Endothelial cell of umbilical vein (primary cell): ENCODE results near the gene ACAP1. TPM values are rescaled to one million over a fixed set of nuclear protein-coding genes. Genes with fewer than 3 reads are reported as not detected.

ENCODE experiments used
- BruUV-seq: library from RNA; stranded (reverse); fragments of 400-500 nt; replicated peaks from 2 replicates; lab custom pipeline; 2021; lab: Mats Ljungman, UMichigan
- CTCF ChIA-PET: fragments of 300-600, 350-600 bp; sonication (Branson Sonifier 250); formaldehyde crosslinking; loops from one replicate; lab custom pipeline; 2021; ENCODE audit warnings: antibody characterized with exemption, inconsistent platforms; lab: Charles Lee
- POLR2A ChIA-PET: fragments of 300-600, 350-600 bp; sonication (Branson Sonifier 250); formaldehyde crosslinking; loops from one replicate; lab custom pipeline; 2021; ENCODE audit warnings: antibody characterized with exemption, inconsistent platforms; lab: Charles Lee
- DNase-seq: peaks from one replicate; pipeline ENCODE4 v3.0.0-alpha.2; 2011; ENCODE audit warnings: low read depth, low spot score
- FAIRE-seq: peaks from 2 replicates; lab custom pipeline; 2011; peaks lifted over from hg19 to GRCh38; lab: Jason Lieb, UNC
- H2AFZ ChIP-seq: 2 replicates; pipeline ENCODE4 v1.6.0; 2012; ENCODE audit warnings: low read depth, low read length, control low read depth, inconsistent platforms
- H3K27ac ChIP-seq: 2 replicates; pipeline ENCODE4 v1.5.1; 2011; ENCODE audit warnings: low read depth, mild to moderate bottlenecking, control low read depth, low read length, moderate library complexity; ENCODE audit not compliant: insufficient read depth
- H3K27me3 ChIP-seq, 2 experiments: 2 replicates each; pipeline versions ENCODE4 v1.6.0 to v1.6.1; 2011; ENCODE audit warnings: low read length in 2 of 2, mixed read lengths in 1 of 2; ENCODE audit not compliant: control insufficient read depth in 2 of 2, insufficient read depth in 2 of 2
- H3K36me3 ChIP-seq, 2 experiments: 2 replicates in 1 of 2; 3 replicates in 1 of 2; pipeline ENCODE4 v1.5.1; 2011; ENCODE audit warnings: low read length in 2 of 2, mild to moderate bottlenecking in 1 of 2, moderate library complexity in 1 of 2; ENCODE audit not compliant: control insufficient read depth in 2 of 2, insufficient read depth in 2 of 2; ENCODE audit errors: extremely low read depth in 1 of 2
- H3K4me1 ChIP-seq: 3 replicates; pipeline ENCODE4 v1.5.1; 2011; ENCODE audit warnings: mild to moderate bottlenecking, low read length; ENCODE audit not compliant: control insufficient read depth, insufficient read depth; ENCODE audit errors: extremely low read depth
- H3K4me2 ChIP-seq: 2 replicates; pipeline ENCODE4 v1.6.1; 2011; ENCODE audit warnings: low read length, control low read depth, mixed read lengths; ENCODE audit not compliant: insufficient read depth
- H3K4me3 ChIP-seq, 3 experiments: fragments of 200-600 bp in 1 of 3; sonication (generic), shearing (Covaris generic) in 1 of 3; replicated peaks in 1 of 3; 2 replicates each; pipeline ENCODE4 v1.5.1; 2011 to 2016; ENCODE audit warnings: control low read depth in 3 of 3, low read length in 3 of 3, mild to moderate bottlenecking in 2 of 3, inconsistent platforms in 1 of 3, low read depth in 1 of 3, moderate library complexity in 1 of 3; ENCODE audit not compliant: insufficient read depth in 1 of 3
- H3K79me2 ChIP-seq: 2 replicates; pipeline ENCODE4 v1.6.0; 2012; ENCODE audit warnings: low read length, inconsistent platforms; ENCODE audit not compliant: control insufficient read depth, insufficient read depth
- H3K9ac ChIP-seq: replicated peaks from 2 replicates; pipeline ENCODE3; 2011; ENCODE audit warnings: low read length, control low read depth; ENCODE audit not compliant: insufficient read depth; ENCODE audit errors: extremely low read depth
- H3K9me1 ChIP-seq: replicated peaks from 3 replicates; pipeline ENCODE4 v1.6.0; 2011; ENCODE audit warnings: mild to moderate bottlenecking, low read length; ENCODE audit not compliant: control insufficient read depth, insufficient read depth; ENCODE audit errors: extremely low read depth
- H3K9me3 ChIP-seq: replicated peaks from 2 replicates; pipeline ENCODE4 v1.5.1; 2012; ENCODE audit warnings: low read length, inconsistent platforms; ENCODE audit not compliant: control insufficient read depth, insufficient read depth
- H4K20me1 ChIP-seq: replicated peaks from 2 replicates; pipeline ENCODE3; 2011; ENCODE audit warnings: mild to moderate bottlenecking, low read length; ENCODE audit not compliant: control insufficient read depth, insufficient read depth; ENCODE audit errors: extremely low read depth
- CTCF ChIP-seq, 2 donors: IDR thresholded peaks; 1 replicate in 1 of 2; 2 replicates in 1 of 2; pipeline ENCODE4 v1.5.1; 2011; ENCODE audit warnings: low read length in 2 of 2, mild to moderate bottlenecking in 2 of 2, moderate library complexity in 2 of 2, control low read depth in 1 of 2, inconsistent platforms in 1 of 2, low read depth in 1 of 2; ENCODE audit not compliant: insufficient read depth in 1 of 2; ENCODE audit errors: extremely low read depth in 1 of 2
- EZH2 ChIP-seq: IDR thresholded peaks from 2 replicates; pipeline ENCODE4 v1.6.1; 2012; ENCODE audit warnings: borderline replicate concordance, low read depth, mild to moderate bottlenecking, moderate library complexity, low read length, inconsistent platforms; ENCODE audit not compliant: severe bottlenecking
- FOS ChIP-seq: IDR thresholded peaks from 2 replicates; pipeline ENCODE4 v1.6.1; 2011; ENCODE audit warnings: mild to moderate bottlenecking, low read length, moderate library complexity, borderline replicate concordance; ENCODE audit not compliant: insufficient read depth
- JUN ChIP-seq: IDR thresholded peaks from 2 replicates; pipeline ENCODE4 v1.6.1; 2011; ENCODE audit warnings: borderline replicate concordance, low read depth; ENCODE audit not compliant: insufficient read length, insufficient read depth
- MAX ChIP-seq: IDR thresholded peaks from 2 replicates; pipeline ENCODE4 v1.6.1; 2011; ENCODE audit not compliant: insufficient read depth, insufficient read length
- MYC ChIP-seq: IDR thresholded peaks from one replicate; pipeline ENCODE4 v1.6.1; 2011; ENCODE audit warnings: mild to moderate bottlenecking, low read depth, low read length
- POLR2A ChIP-seq: IDR thresholded peaks from 2 replicates; pipeline ENCODE4 v1.6.1; 2012; ENCODE audit warnings: low read depth, mild to moderate bottlenecking, control low read depth, low read length
- POLR2AphosphoS5 ChIP-seq: IDR thresholded peaks from 2 replicates; pipeline ENCODE4 v1.6.1; 2012; ENCODE audit warnings: low read depth, mild to moderate bottlenecking, control low read depth, low read length, moderate library complexity; ENCODE audit not compliant: insufficient read depth
- dilution Hi-C: fragments of 300-500 bp; cut with MboI; formaldehyde crosslinking; loops from one replicate; pipeline ENCODE4 v1.15.0; 2019; ENCODE audit warnings: low sequenced_read_pairs; ENCODE audit not compliant: extremely low pct_ligation_motif_present
- intact Hi-C: fragments of 100-400 bp; cut with micrococcal nuclease; formaldehyde crosslinking; loops from one replicate; pipeline ENCODE4 v1.10.0; 2022
- polyA plus RNA-seq, 4 experiments: library from polyadenylated mRNA; depleted of rRNA in 3 of 4; stranded (reverse) in 3 of 4; unstranded in 1 of 4; fragments of >200 nt; gene quantifications; 2 replicates each; pipeline versions ENCODE4 v1.2.1 to v1.2.3, GENCODE V29; 2011 to 2012; ENCODE audit warnings: missing spikeins in 1 of 4
- total RNA-seq: library from RNA; stranded (reverse); gene quantifications from 2 replicates; pipeline ENCODE4 v1.2.3, GENCODE V29; 2021

Gene ACAP1
- total and polyA plus RNA-seq, 2 donors (not counting 3 experiments of a cell fraction or from before 2014, with no cell fraction given) = 0.46 TPM; not detected in 1

GRCh38 chr17:7351665-7352502 is 15.6 kb downstream of the ACAP1 start, which contains the start of gene KCTD11:
Gene KCTD11, plus strand, starts transcription at chr17:7352162.
- Histone ChIP-seq H3K9me3 (no peaks in the 10 kb centered on the region), H3K79me2 (no peaks in the 10 kb centered on the region), H3K9me1 (no peaks in the 10 kb centered on the region), H3K27ac (peak within 1 kb of the TSS; percentile 78), H3K9ac (peak within 1 kb of the TSS; percentile 92), H4K20me1 (no peaks in the 10 kb centered on the region), H2AFZ (peak within 1 kb of the TSS; percentile 95), H3K4me3 (peak within 1 kb of the TSS; percentile 54 to 78 (median 70)), H3K4me2 (peak within 1 kb of the TSS; percentile 80), H3K27me3 (no peaks in the 10 kb centered on the region), H3K4me1 (peaks cover 17% of the 10 kb centered on the region), H3K36me3 (no peaks in the 10 kb centered on the region)
- dilution Hi-C loops (no loop called here), intact Hi-C loops (loop anchor here (1.0 to 5.0 kb wide), 2 partner anchors 83 to 335 kb away; partner anchors contain the start of genes TMEM102, TP53 and WRAP53)
- TF ChIP-seq FOS (peak; percentile 35), MAX (no peak), JUN (no peak), EZH2 (no peak), POLR2AphosphoS5 (peak; percentile 73), POLR2A (peak; percentile 57), CTCF (IDR thresholded peaks at IDR 0.05; ENCODE audit: extremely low read depth in 1 of 2, insufficient read depth in 1 of 2, low read depth in 1 of 2, low read length in 2 of 2) (peak in 1 of 2 donors; percentile 69), MYC (no peak)
- peak; percentile 76 for DNase-seq
- ChIA-PET POLR2A (interaction anchor here (0.5 to 2.3 kb wide), 3 partner anchors 22 to 132 kb away, joined by 3 to 5 read pairs (median 3); partner anchors contain the start of genes POLR2A and ZBTB4), CTCF (interaction anchor here (1.5 to 2.3 kb wide), 3 partner anchors 10 to 237 kb away, joined by 4 to 5 read pairs (median 4); no protein-coding TSS in a partner anchor)
- no TSS peak for BruUV-seq
- peak; percentile 66 for FAIRE-seq
